GM23338 (cell line): ENCODE results near the gene MEIOSIN. TPM values are rescaled to one million over a fixed set of nuclear protein-coding genes. Genes with fewer than 3 reads are reported as not detected.

ENCODE experiments used
- ATAC-seq: fragments of 200-7000 bp; cut with Tn5 transposase; 3 replicates; pipeline ENCODE4 v1.9.1; 2020
- DNase-seq: peaks from one replicate; pipeline ENCODE4 v3.0.0-alpha.2; 2015; ENCODE audit warnings: low spot score
- H2AFZ ChIP-seq: fragments of 200-600 bp; sonication (generic); 2 replicates; pipeline ENCODE4 v1.8.0; 2016; ENCODE audit warnings: antibody characterized with exemption, mild to moderate bottlenecking, moderate library complexity
- H3F3A ChIP-seq: fragments of 200-600 bp; sonication (generic); replicated peaks from 2 replicates; pipeline ENCODE4 v1.8.0; 2017; ENCODE audit warnings: antibody characterized with exemption, mixed run types, low read depth
- H3K27ac ChIP-seq: fragments of 200-600 bp; sonication (generic); 2 replicates; pipeline ENCODE4 v1.6.1; 2016; ENCODE audit warnings: low read depth
- H3K27me3 ChIP-seq: fragments of 200-600 bp; sonication (generic); 2 replicates; pipeline ENCODE4 v1.8.0; 2016; ENCODE audit warnings: mild to moderate bottlenecking, mixed run types, moderate library complexity; ENCODE audit not compliant: insufficient read depth
- H3K36me3 ChIP-seq: fragments of 200-600 bp; sonication (generic); 2 replicates; pipeline ENCODE4 v1.8.0; 2016; ENCODE audit warnings: mild to moderate bottlenecking; ENCODE audit not compliant: insufficient read depth
- H3K4me1 ChIP-seq: fragments of 200-600 bp; sonication (generic); 2 replicates; pipeline ENCODE4 v1.8.0; 2016; ENCODE audit warnings: mild to moderate bottlenecking, moderate library complexity; ENCODE audit not compliant: insufficient read depth
- H3K4me2 ChIP-seq: fragments of 200-600 bp; sonication (generic); 2 replicates; pipeline ENCODE4 v1.7.1; 2017; ENCODE audit warnings: mixed run types
- H3K4me3 ChIP-seq: fragments of 200-600 bp; sonication (generic); 2 replicates; pipeline ENCODE4 v1.6.1; 2016; ENCODE audit warnings: mixed run types
- H3K79me2 ChIP-seq: fragments of 200-600 bp; sonication (generic); replicated peaks from 2 replicates; pipeline ENCODE4 v1.8.0; 2017; ENCODE audit warnings: mild to moderate bottlenecking; ENCODE audit not compliant: insufficient read depth
- H3K9me2 ChIP-seq: fragments of 200-600 bp; sonication (generic); 2 replicates; pipeline ENCODE4 v1.8.0; 2017; ENCODE audit not compliant: insufficient read depth
- H4K20me1 ChIP-seq: fragments of 200-600 bp; sonication (generic); replicated peaks from 2 replicates; pipeline ENCODE4 v1.8.0; 2017; ENCODE audit warnings: mild to moderate bottlenecking; ENCODE audit not compliant: insufficient read depth
- H3K27ac Mint-ChIP-seq: 2 replicates; pipeline ENCODE4 v1.8.0; 2020; ENCODE audit warnings: inconsistent platforms, mild to moderate bottlenecking, moderate library complexity, mixed read lengths
- H3K27me3 Mint-ChIP-seq: 3 replicates; pipeline ENCODE4 v1.8.0; 2022; ENCODE audit warnings: low read depth, mild to moderate bottlenecking, moderate library complexity, mixed read lengths, inconsistent platforms; ENCODE audit not compliant: insufficient read depth, poor library complexity
- H3K36me3 Mint-ChIP-seq: 3 replicates; pipeline ENCODE4 v1.8.0; 2021; ENCODE audit warnings: low read depth, mild to moderate bottlenecking, inconsistent platforms, moderate library complexity, mixed read lengths
- H3K4me1 Mint-ChIP-seq: 3 replicates; pipeline ENCODE4 v1.8.0; 2020; ENCODE audit warnings: mild to moderate bottlenecking, inconsistent platforms, mixed read lengths
- H3K4me3 Mint-ChIP-seq: 3 replicates; pipeline ENCODE4 v1.8.0; 2021; ENCODE audit warnings: moderate library complexity, mild to moderate bottlenecking, inconsistent platforms, mixed read lengths
- H3K9me3 Mint-ChIP-seq: 3 replicates; pipeline ENCODE4 v1.8.0; 2020; ENCODE audit warnings: moderate library complexity, mild to moderate bottlenecking, inconsistent platforms, mixed read lengths
- CREB1 ChIP-seq: fragments of 250-450 bp; sonication (Bioruptor Pico); IDR thresholded peaks from 2 replicates; pipeline ENCODE4 v1.5.0; 2020; ENCODE audit warnings: low read depth, mild to moderate bottlenecking, moderate library complexity
- CTCF ChIP-seq, 2 experiments: fragments of 200-600 bp in 1 of 2; sonication (generic) in 1 of 2; conservative IDR thresholded peaks; 2 replicates each; pipeline versions ENCODE4 v1.5.1 to v1.6.1; 2016 to 2017; ENCODE audit warnings: antibody characterized with exemption in 2 of 2, low read depth in 2 of 2, mild to moderate bottlenecking in 2 of 2, moderate library complexity in 1 of 2
- ETS1 ChIP-seq: IDR thresholded peaks from 2 replicates; pipeline ENCODE4 v1.6.1; 2016; ENCODE audit warnings: antibody characterized with exemption
- EZH2 ChIP-seq: fragments of 200-600 bp; sonication (generic); IDR thresholded peaks from one replicate; pipeline ENCODE4 v1.8.0; 2017; ENCODE audit warnings: antibody characterized with exemption, mild to moderate bottlenecking, low read depth; ENCODE audit not compliant: unreplicated experiment
- EZH2phosphoT487 ChIP-seq: fragments of 200-600 bp; sonication (generic); IDR thresholded peaks from one replicate; pipeline ENCODE4 v1.8.1; 2018; ENCODE audit warnings: antibody characterized with exemption; ENCODE audit not compliant: unreplicated experiment
- POLR2AphosphoS5 ChIP-seq: IDR thresholded peaks from 2 replicates; pipeline ENCODE4 v1.6.1; 2016; ENCODE audit warnings: antibody characterized with exemption, low read depth
- STAT1 ChIP-seq: IDR thresholded peaks from one replicate; pipeline ENCODE4 v1.6.1; 2016; ENCODE audit warnings: antibody characterized with exemption; ENCODE audit not compliant: unreplicated experiment
- polyA plus RNA-seq: library from polyadenylated mRNA; unstranded; fragments of >200 nt; fragmentation: Nextera tagmentation; extraction: Ambion mirVana; gene quantifications from 2 replicates; pipeline ENCODE4 v1.2.1, GENCODE V29; 2016
- total RNA-seq: library from RNA; depleted of rRNA; stranded (reverse); fragments of >200 nt; shearing (Covaris generic); gene quantifications from 2 replicates; pipeline ENCODE4 v1.2.3, GENCODE V29; 2014
- TF ChIP-seq, protein P1 (sequence below): fragments of 250-450 bp; sonication (Bioruptor Pico); IDR thresholded peaks from 2 replicates; pipeline ENCODE4 v1.5.0; 2020; ENCODE audit warnings: mild to moderate bottlenecking, moderate library complexity

The MEIOSIN gene
- total and polyA plus RNA-seq, 2 experiments from 2014 or later, result 0.21 to 0.28 TPM

DNA sequence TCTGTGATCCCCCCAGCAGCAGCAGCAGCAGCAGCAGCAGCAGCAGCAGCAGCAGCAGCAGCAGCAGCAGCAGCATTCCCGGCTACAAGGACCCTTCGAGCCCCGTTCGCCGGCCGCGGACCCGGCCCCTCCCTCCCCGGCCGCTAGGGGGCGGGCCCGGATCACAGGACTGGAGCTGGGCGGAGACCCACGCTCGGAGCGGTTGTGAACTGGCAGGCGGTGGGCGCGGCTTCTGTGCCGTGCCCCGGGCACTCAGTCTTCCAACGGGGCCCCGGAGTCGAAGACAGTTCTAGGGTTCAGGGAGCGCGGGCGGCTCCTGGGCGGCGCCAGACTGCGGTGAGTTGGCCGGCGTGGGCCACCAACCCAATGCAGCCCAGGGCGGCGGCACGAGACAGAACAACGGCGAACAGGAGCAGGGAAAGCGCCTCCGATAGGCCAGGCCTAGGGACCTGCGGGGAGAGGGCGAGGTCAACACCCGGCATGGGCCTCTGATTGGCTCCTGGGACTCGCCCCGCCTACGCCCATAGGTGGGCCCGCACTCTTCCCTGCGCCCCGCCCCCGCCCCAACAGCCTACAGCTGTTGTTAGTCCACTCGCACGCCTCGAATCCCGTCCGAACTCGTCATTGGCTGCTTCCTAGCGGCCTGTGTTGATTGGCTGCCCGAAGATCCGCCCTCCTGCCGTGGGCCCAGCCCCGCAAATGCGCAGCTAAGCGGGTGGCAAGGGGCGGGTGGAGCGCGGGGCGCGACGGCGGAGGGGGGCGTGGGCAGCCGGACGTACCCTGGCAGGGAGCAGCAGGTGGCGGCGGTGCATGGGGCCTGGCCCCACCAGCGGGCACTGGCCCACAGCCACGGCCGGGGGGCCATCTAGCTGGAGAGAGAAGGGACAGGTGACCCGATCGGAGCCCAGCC, 37.2 kb downstream of the MEIOSIN start:
- H3K27ac ChIP-seq, result peak overlapping the region; percentile 97
- peak overlapping the region; percentile 76 for H3K4me3 ChIP-seq
- ATAC-seq (peak; percentile 61), DNase-seq (peak; percentile 99)
- peaks cover 3% of the 10 kb centered on the region; the same call in 1 of the 2 replicates for H4K20me1 ChIP-seq
- Mint-ChIP-seq H3K4me1 (peaks cover 20% of the 10 kb centered on the region), H3K9me3 (no peaks in the 10 kb centered on the region; the same call in 2 of the 3 replicates), H3K27ac (peak overlapping the region; percentile 99), H3K4me3 (peak overlapping the region; percentile 91), H3K36me3 (peaks cover 23% of the 10 kb centered on the region), H3K27me3 (peaks cover 35% of the 10 kb centered on the region)
- no peaks in the 10 kb centered on the region for H3K27me3 ChIP-seq
- peaks cover 29% of the 10 kb centered on the region for H3F3A ChIP-seq
- 0 out of 2 replicates have a peak, but pooled peaks have one; percentile 34 for TF ChIP-seq ETS1
- TF ChIP-seq EZH2, result no peak
- 0 out of 2 replicates have a peak, but pooled peaks have one; percentile 57 for TF ChIP-seq CREB1
- TF ChIP-seq STAT1, result no peak
- TF ChIP-seq EZH2phosphoT487, result no peak
- TF ChIP-seq POLR2AphosphoS5, result peak; percentile 91
- peak; percentile 68 to 79 for TF ChIP-seq CTCF (conservative IDR thresholded peaks at IDR 0.05; ENCODE audit: low read depth in 2 of 2)
- TF ChIP-seq, protein P1, sequence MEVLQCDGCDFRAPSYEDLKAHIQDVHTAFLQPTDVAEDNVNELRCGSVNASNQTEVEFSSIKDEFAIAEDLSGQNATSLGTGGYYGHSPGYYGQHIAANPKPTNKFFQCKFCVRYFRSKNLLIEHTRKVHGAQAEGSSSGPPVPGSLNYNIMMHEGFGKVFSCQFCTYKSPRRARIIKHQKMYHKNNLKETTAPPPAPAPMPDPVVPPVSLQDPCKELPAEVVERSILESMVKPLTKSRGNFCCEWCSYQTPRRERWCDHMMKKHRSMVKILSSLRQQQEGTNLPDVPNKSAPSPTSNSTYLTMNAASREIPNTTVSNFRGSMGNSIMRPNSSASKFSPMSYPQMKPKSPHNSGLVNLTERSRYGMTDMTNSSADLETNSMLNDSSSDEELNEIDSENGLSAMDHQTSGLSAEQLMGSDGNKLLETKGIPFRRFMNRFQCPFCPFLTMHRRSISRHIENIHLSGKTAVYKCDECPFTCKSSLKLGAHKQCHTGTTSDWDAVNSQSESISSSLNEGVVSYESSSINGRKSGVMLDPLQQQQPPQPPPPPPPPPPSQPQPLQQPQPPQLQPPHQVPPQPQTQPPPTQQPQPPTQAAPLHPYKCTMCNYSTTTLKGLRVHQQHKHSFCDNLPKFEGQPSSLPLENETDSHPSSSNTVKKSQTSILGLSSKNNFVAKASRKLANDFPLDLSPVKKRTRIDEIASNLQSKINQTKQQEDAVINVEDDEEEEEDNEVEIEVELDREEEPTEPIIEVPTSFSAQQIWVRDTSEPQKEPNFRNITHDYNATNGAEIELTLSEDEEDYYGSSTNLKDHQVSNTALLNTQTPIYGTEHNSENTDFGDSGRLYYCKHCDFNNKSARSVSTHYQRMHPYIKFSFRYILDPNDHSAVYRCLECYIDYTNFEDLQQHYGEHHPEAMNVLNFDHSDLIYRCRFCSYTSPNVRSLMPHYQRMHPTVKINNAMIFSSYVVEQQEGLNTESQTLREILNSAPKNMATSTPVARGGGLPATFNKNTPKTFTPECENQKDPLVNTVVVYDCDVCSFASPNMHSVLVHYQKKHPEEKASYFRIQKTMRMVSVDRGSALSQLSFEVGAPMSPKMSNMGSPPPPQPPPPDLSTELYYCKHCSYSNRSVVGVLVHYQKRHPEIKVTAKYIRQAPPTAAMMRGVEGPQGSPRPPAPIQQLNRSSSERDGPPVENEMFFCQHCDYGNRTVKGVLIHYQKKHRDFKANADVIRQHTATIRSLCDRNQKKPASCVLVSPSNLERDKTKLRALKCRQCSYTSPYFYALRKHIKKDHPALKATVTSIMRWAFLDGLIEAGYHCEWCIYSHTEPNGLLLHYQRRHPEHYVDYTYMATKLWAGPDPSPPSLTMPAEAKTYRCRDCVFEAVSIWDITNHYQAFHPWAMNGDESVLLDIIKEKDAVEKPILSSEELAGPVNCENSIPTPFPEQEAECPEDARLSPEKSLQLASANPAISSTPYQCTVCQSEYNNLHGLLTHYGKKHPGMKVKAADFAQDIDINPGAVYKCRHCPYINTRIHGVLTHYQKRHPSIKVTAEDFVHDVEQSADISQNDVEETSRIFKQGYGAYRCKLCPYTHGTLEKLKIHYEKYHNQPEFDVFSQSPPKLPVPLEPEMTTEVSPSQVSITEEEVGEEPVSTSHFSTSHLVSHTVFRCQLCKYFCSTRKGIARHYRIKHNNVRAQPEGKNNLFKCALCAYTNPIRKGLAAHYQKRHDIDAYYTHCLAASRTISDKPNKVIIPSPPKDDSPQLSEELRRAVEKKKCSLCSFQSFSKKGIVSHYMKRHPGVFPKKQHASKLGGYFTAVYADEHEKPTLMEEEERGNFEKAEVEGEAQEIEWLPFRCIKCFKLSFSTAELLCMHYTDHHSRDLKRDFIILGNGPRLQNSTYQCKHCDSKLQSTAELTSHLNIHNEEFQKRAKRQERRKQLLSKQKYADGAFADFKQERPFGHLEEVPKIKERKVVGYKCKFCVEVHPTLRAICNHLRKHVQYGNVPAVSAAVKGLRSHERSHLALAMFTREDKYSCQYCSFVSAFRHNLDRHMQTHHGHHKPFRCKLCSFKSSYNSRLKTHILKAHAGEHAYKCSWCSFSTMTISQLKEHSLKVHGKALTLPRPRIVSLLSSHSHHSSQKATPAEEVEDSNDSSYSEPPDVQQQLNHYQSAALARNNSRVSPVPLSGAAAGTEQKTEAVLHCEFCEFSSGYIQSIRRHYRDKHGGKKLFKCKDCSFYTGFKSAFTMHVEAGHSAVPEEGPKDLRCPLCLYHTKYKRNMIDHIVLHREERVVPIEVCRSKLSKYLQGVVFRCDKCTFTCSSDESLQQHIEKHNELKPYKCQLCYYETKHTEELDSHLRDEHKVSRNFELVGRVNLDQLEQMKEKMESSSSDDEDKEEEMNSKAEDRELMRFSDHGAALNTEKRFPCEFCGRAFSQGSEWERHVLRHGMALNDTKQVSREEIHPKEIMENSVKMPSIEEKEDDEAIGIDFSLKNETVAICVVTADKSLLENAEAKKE, result no peak
- H2AFZ ChIP-seq, result no peak overlapping the region
- H3K79me2 ChIP-seq, result no peaks in the 10 kb centered on the region
- no peaks in the 10 kb centered on the region for H3K9me2 ChIP-seq
- H3K36me3 ChIP-seq, result 0 out of 2 replicates have a peak, but pooled peaks cover 3% of the 10 kb centered on the region
- H3K4me2 ChIP-seq, result peak overlapping the region; percentile 99
- peaks cover 20% of the 10 kb centered on the region for H3K4me1 ChIP-seq
